GM23338 (cell line): ENCODE results near the gene TMEM229B. TPM values are rescaled to one million over a fixed set of nuclear protein-coding genes. Genes with fewer than 3 reads are reported as not detected.

Experiments used
- ATAC-seq: fragments of 200-7000 bp; cut with Tn5 transposase; 3 replicates; pipeline ENCODE4 v1.9.1; 2020
- DNase-seq: peaks from one replicate; pipeline ENCODE4 v3.0.0-alpha.2; 2015; ENCODE audit warnings: low spot score
- H2AFZ ChIP-seq: fragments of 200-600 bp; sonication (generic); 2 replicates; pipeline ENCODE4 v1.8.0; 2016; ENCODE audit warnings: antibody characterized with exemption, mild to moderate bottlenecking, moderate library complexity
- H3F3A ChIP-seq: fragments of 200-600 bp; sonication (generic); replicated peaks from 2 replicates; pipeline ENCODE4 v1.8.0; 2017; ENCODE audit warnings: antibody characterized with exemption, mixed run types, low read depth
- H3K27ac ChIP-seq: fragments of 200-600 bp; sonication (generic); 2 replicates; pipeline ENCODE4 v1.6.1; 2016; ENCODE audit warnings: low read depth
- H3K27me3 ChIP-seq: fragments of 200-600 bp; sonication (generic); 2 replicates; pipeline ENCODE4 v1.8.0; 2016; ENCODE audit warnings: mild to moderate bottlenecking, mixed run types, moderate library complexity; ENCODE audit not compliant: insufficient read depth
- H3K36me3 ChIP-seq: fragments of 200-600 bp; sonication (generic); 2 replicates; pipeline ENCODE4 v1.8.0; 2016; ENCODE audit warnings: mild to moderate bottlenecking; ENCODE audit not compliant: insufficient read depth
- H3K4me1 ChIP-seq: fragments of 200-600 bp; sonication (generic); 2 replicates; pipeline ENCODE4 v1.8.0; 2016; ENCODE audit warnings: mild to moderate bottlenecking, moderate library complexity; ENCODE audit not compliant: insufficient read depth
- H3K4me2 ChIP-seq: fragments of 200-600 bp; sonication (generic); 2 replicates; pipeline ENCODE4 v1.7.1; 2017; ENCODE audit warnings: mixed run types
- H3K4me3 ChIP-seq: fragments of 200-600 bp; sonication (generic); 2 replicates; pipeline ENCODE4 v1.6.1; 2016; ENCODE audit warnings: mixed run types
- H3K79me2 ChIP-seq: fragments of 200-600 bp; sonication (generic); replicated peaks from 2 replicates; pipeline ENCODE4 v1.8.0; 2017; ENCODE audit warnings: mild to moderate bottlenecking; ENCODE audit not compliant: insufficient read depth
- H3K9me2 ChIP-seq: fragments of 200-600 bp; sonication (generic); 2 replicates; pipeline ENCODE4 v1.8.0; 2017; ENCODE audit not compliant: insufficient read depth
- H4K20me1 ChIP-seq: fragments of 200-600 bp; sonication (generic); replicated peaks from 2 replicates; pipeline ENCODE4 v1.8.0; 2017; ENCODE audit warnings: mild to moderate bottlenecking; ENCODE audit not compliant: insufficient read depth
- H3K27ac Mint-ChIP-seq: 2 replicates; pipeline ENCODE4 v1.8.0; 2020; ENCODE audit warnings: inconsistent platforms, mild to moderate bottlenecking, moderate library complexity, mixed read lengths
- H3K27me3 Mint-ChIP-seq: 3 replicates; pipeline ENCODE4 v1.8.0; 2022; ENCODE audit warnings: low read depth, mild to moderate bottlenecking, moderate library complexity, mixed read lengths, inconsistent platforms; ENCODE audit not compliant: insufficient read depth, poor library complexity
- H3K36me3 Mint-ChIP-seq: 3 replicates; pipeline ENCODE4 v1.8.0; 2021; ENCODE audit warnings: low read depth, mild to moderate bottlenecking, inconsistent platforms, moderate library complexity, mixed read lengths
- H3K4me1 Mint-ChIP-seq: 3 replicates; pipeline ENCODE4 v1.8.0; 2020; ENCODE audit warnings: mild to moderate bottlenecking, inconsistent platforms, mixed read lengths
- H3K4me3 Mint-ChIP-seq: 3 replicates; pipeline ENCODE4 v1.8.0; 2021; ENCODE audit warnings: moderate library complexity, mild to moderate bottlenecking, inconsistent platforms, mixed read lengths
- H3K9me3 Mint-ChIP-seq: 3 replicates; pipeline ENCODE4 v1.8.0; 2020; ENCODE audit warnings: moderate library complexity, mild to moderate bottlenecking, inconsistent platforms, mixed read lengths
- EZH2phosphoT487 ChIP-seq: fragments of 200-600 bp; sonication (generic); IDR thresholded peaks from one replicate; pipeline ENCODE4 v1.8.1; 2018; ENCODE audit warnings: antibody characterized with exemption; ENCODE audit not compliant: unreplicated experiment
- JUNB ChIP-seq: IDR thresholded peaks from one replicate; pipeline ENCODE4 v1.6.1; 2016; ENCODE audit warnings: antibody characterized with exemption; ENCODE audit not compliant: unreplicated experiment
- NANOG ChIP-seq: IDR thresholded peaks from 2 replicates; pipeline ENCODE4 v1.6.1; 2016; ENCODE audit warnings: antibody characterized with exemption, borderline replicate concordance
- POLR2AphosphoS5 ChIP-seq: IDR thresholded peaks from 2 replicates; pipeline ENCODE4 v1.6.1; 2016; ENCODE audit warnings: antibody characterized with exemption, low read depth
- polyA plus RNA-seq: library from polyadenylated mRNA; unstranded; fragments of >200 nt; fragmentation: Nextera tagmentation; extraction: Ambion mirVana; gene quantifications from 2 replicates; pipeline ENCODE4 v1.2.1, GENCODE V29; 2016
- total RNA-seq: library from RNA; depleted of rRNA; stranded (reverse); fragments of >200 nt; shearing (Covaris generic); gene quantifications from 2 replicates; pipeline ENCODE4 v1.2.3, GENCODE V29; 2014
- TF ChIP-seq, protein P1 (sequence below): IDR thresholded peaks from 2 replicates; pipeline ENCODE4 v1.6.1; 2016; ENCODE audit warnings: antibody characterized with exemption
- TF ChIP-seq, protein P2 (sequence below): fragments of 250-450 bp; sonication (Bioruptor Pico); IDR thresholded peaks from 2 replicates; pipeline ENCODE4 v1.5.0; 2020; ENCODE audit warnings: mild to moderate bottlenecking, moderate library complexity
- TF ChIP-seq, protein P3 (sequence below): IDR thresholded peaks from one replicate; pipeline ENCODE4 v1.6.1; 2018; ENCODE audit warnings: antibody characterized with exemption; ENCODE audit not compliant: unreplicated experiment

Gene TMEM229B
- total and polyA plus RNA-seq, 2 experiments from 2014 or later: 0.42 to 2.4 TPM

DNA sequence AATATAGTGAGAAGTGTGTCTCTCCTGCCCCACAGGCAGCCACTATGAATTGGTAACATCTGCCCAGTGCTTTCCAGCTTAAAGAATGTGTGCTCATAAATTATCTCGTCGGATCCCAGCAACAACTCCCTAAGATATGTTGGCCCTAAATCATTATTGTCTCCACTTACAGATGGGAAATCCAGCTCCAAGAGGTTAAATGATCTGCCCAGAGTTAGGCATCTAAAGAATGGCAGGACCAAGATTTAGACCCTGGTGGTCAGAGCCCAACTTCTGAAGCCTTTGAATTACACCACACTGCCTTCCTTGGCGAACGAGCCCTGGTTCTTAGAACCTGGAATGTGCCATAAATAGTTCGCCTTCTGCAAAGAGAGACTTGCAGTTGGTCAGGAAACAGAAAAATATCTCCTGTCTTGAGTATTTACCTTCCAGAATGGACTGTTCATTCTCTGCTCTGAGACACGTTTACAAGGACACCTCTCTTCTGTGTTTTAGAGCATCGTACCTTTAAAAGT is 56.4 kb downstream of the TMEM229B start:
- peaks cover 8% of the 10 kb centered on the region; the same call in 1 of the 2 replicates for H3K4me1 ChIP-seq
- H3K4me2 ChIP-seq: no peak overlapping the region
- H3F3A ChIP-seq: no peaks in the 10 kb centered on the region
- H3K4me3 Mint-ChIP-seq: no peak overlapping the region
- TF ChIP-seq, protein P1, sequence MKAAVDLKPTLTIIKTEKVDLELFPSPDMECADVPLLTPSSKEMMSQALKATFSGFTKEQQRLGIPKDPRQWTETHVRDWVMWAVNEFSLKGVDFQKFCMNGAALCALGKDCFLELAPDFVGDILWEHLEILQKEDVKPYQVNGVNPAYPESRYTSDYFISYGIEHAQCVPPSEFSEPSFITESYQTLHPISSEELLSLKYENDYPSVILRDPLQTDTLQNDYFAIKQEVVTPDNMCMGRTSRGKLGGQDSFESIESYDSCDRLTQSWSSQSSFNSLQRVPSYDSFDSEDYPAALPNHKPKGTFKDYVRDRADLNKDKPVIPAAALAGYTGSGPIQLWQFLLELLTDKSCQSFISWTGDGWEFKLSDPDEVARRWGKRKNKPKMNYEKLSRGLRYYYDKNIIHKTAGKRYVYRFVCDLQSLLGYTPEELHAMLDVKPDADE: no peak
- TF ChIP-seq JUNB (no peak), EZH2phosphoT487 (no peak), POLR2AphosphoS5 (no peak), NANOG (no peak)
- TF ChIP-seq, protein P2, sequence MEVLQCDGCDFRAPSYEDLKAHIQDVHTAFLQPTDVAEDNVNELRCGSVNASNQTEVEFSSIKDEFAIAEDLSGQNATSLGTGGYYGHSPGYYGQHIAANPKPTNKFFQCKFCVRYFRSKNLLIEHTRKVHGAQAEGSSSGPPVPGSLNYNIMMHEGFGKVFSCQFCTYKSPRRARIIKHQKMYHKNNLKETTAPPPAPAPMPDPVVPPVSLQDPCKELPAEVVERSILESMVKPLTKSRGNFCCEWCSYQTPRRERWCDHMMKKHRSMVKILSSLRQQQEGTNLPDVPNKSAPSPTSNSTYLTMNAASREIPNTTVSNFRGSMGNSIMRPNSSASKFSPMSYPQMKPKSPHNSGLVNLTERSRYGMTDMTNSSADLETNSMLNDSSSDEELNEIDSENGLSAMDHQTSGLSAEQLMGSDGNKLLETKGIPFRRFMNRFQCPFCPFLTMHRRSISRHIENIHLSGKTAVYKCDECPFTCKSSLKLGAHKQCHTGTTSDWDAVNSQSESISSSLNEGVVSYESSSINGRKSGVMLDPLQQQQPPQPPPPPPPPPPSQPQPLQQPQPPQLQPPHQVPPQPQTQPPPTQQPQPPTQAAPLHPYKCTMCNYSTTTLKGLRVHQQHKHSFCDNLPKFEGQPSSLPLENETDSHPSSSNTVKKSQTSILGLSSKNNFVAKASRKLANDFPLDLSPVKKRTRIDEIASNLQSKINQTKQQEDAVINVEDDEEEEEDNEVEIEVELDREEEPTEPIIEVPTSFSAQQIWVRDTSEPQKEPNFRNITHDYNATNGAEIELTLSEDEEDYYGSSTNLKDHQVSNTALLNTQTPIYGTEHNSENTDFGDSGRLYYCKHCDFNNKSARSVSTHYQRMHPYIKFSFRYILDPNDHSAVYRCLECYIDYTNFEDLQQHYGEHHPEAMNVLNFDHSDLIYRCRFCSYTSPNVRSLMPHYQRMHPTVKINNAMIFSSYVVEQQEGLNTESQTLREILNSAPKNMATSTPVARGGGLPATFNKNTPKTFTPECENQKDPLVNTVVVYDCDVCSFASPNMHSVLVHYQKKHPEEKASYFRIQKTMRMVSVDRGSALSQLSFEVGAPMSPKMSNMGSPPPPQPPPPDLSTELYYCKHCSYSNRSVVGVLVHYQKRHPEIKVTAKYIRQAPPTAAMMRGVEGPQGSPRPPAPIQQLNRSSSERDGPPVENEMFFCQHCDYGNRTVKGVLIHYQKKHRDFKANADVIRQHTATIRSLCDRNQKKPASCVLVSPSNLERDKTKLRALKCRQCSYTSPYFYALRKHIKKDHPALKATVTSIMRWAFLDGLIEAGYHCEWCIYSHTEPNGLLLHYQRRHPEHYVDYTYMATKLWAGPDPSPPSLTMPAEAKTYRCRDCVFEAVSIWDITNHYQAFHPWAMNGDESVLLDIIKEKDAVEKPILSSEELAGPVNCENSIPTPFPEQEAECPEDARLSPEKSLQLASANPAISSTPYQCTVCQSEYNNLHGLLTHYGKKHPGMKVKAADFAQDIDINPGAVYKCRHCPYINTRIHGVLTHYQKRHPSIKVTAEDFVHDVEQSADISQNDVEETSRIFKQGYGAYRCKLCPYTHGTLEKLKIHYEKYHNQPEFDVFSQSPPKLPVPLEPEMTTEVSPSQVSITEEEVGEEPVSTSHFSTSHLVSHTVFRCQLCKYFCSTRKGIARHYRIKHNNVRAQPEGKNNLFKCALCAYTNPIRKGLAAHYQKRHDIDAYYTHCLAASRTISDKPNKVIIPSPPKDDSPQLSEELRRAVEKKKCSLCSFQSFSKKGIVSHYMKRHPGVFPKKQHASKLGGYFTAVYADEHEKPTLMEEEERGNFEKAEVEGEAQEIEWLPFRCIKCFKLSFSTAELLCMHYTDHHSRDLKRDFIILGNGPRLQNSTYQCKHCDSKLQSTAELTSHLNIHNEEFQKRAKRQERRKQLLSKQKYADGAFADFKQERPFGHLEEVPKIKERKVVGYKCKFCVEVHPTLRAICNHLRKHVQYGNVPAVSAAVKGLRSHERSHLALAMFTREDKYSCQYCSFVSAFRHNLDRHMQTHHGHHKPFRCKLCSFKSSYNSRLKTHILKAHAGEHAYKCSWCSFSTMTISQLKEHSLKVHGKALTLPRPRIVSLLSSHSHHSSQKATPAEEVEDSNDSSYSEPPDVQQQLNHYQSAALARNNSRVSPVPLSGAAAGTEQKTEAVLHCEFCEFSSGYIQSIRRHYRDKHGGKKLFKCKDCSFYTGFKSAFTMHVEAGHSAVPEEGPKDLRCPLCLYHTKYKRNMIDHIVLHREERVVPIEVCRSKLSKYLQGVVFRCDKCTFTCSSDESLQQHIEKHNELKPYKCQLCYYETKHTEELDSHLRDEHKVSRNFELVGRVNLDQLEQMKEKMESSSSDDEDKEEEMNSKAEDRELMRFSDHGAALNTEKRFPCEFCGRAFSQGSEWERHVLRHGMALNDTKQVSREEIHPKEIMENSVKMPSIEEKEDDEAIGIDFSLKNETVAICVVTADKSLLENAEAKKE: no peak
- TF ChIP-seq, protein P3, sequence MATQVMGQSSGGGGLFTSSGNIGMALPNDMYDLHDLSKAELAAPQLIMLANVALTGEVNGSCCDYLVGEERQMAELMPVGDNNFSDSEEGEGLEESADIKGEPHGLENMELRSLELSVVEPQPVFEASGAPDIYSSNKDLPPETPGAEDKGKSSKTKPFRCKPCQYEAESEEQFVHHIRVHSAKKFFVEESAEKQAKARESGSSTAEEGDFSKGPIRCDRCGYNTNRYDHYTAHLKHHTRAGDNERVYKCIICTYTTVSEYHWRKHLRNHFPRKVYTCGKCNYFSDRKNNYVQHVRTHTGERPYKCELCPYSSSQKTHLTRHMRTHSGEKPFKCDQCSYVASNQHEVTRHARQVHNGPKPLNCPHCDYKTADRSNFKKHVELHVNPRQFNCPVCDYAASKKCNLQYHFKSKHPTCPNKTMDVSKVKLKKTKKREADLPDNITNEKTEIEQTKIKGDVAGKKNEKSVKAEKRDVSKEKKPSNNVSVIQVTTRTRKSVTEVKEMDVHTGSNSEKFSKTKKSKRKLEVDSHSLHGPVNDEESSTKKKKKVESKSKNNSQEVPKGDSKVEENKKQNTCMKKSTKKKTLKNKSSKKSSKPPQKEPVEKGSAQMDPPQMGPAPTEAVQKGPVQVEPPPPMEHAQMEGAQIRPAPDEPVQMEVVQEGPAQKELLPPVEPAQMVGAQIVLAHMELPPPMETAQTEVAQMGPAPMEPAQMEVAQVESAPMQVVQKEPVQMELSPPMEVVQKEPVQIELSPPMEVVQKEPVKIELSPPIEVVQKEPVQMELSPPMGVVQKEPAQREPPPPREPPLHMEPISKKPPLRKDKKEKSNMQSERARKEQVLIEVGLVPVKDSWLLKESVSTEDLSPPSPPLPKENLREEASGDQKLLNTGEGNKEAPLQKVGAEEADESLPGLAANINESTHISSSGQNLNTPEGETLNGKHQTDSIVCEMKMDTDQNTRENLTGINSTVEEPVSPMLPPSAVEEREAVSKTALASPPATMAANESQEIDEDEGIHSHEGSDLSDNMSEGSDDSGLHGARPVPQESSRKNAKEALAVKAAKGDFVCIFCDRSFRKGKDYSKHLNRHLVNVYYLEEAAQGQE: no peak
- no peaks in the 10 kb centered on the region for H3K36me3 ChIP-seq
- H3K79me2 ChIP-seq: no peaks in the 10 kb centered on the region
- no peaks in the 10 kb centered on the region for H3K9me3 Mint-ChIP-seq
- ATAC-seq (no peak), DNase-seq (no peak)
- peaks cover 13% of the 10 kb centered on the region for H3K4me1 Mint-ChIP-seq
- H3K27me3 Mint-ChIP-seq: peaks cover 2% of the 10 kb centered on the region
- no peak overlapping the region for H3K27ac Mint-ChIP-seq
- H3K27me3 ChIP-seq: no peaks in the 10 kb centered on the region
- H3K9me2 ChIP-seq: 0 out of 2 replicates have a peak, but pooled peaks cover 2% of the 10 kb centered on the region
- no peaks in the 10 kb centered on the region for H4K20me1 ChIP-seq
- H3K36me3 Mint-ChIP-seq: no peaks in the 10 kb centered on the region
- H2AFZ ChIP-seq: peak overlapping the region; percentile 83; the same call in 1 of the 2 replicates
- no peak overlapping the region for H3K27ac ChIP-seq
- no peak overlapping the region for H3K4me3 ChIP-seq
